UCSD-AML1 (cell line): ENCODE data around the gene RSPH3.
"Not testable (repeated sequence)": the region's sequence is repeated elsewhere in the genome, so short reads cannot be mapped to it uniquely, and the experiment has no call there.

Source experiments
- DNase-seq: peaks from one replicate; lab custom pipeline; 2025; ENCODE audit not compliant: unreplicated experiment; lab: John Stamatoyannopoulos, UW

The RSPH3 gene

GRCh38 chr6:159025224-159025623, 25.2 kb upstream of the RSPH3 start:
- not testable (repeated sequence) for DNase-seq

DNA sequence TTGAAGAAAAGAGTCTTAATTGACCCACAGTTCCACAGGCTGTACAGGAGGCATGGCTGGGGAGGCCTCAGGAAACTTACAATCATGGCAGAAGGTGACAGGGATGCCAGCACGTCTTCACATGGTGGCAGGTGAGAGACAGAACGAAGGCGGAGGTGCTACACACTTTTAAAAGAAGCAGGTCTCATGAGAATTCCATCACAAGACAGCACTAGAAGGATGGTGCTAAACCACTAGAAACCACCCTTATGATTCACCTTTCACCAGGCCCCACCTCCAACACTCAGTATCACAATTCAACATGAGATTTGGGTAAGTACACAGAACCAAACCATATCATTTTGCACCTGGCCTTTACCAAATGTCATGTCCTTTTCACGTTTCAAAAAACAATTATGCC, 23.9 kb upstream of the RSPH3 start:
- DNase-seq, result no peak

DNA sequence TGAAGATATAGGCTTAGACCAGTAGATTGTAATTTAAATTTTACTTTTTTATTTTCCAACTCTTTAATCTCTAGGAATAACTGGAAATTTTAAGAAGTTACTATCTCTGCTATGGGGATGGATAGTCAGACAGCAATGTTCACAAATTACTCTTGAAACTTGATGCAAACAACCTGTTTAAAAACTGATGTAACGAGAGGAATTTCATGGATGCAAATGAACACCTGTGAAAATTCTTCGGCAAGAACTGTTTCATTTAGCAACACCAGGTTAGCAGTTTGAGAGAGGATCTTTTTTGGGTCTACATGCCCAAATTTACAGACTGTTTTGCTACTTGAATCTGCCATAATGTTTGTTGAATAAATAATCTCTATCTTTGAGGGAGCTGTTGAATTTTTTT, 20.0 kb upstream of the RSPH3 start:
- DNase-seq, result no peak

DNA sequence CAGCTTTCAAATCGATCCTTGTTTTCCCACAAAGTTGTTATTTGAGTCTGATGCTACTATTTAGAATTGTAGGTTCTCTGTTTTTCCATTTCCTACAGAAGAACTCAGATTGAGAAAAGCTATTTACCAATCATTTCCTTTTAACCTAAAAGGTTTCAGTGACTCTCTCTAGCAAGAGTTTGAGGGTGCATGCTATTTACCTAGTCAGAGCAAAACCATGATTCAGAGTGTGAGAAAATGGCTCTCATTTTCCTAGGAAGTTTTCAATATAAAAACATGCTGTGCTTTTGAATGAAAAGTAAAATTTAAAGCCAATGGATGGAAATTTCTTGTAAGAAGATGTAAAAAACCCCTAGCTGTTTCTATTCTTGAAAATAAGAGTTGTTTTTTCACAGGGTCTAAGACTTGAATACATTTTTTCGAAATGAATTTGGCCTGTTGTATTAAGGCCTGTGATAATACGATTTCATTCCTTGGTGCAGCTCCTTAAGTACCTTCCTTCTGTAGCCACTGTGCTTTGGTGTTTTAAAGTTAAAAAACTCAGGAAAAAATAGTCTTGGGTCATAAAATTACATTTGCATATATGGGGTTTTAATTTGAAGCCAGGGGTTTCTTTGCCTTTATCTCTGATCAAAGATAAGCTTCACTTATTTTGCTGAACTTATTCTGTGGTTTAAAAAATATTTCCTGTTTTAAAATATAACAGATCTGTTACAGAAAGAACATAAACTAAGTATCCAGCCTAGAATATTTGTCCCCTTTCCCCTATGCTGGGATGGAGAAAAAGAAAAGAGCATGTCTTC, 18.0 kb upstream of the RSPH3 start:
- no peak for DNase-seq

- DNase-seq, result no peak
These were observed 14.4 kb upstream of the RSPH3 start for GRCh38 chr6:159014406-159014805.

GRCh38 chr6:159013229-159013628, 13.2 kb upstream of the RSPH3 start:
- DNase-seq, result no peak

DNA sequence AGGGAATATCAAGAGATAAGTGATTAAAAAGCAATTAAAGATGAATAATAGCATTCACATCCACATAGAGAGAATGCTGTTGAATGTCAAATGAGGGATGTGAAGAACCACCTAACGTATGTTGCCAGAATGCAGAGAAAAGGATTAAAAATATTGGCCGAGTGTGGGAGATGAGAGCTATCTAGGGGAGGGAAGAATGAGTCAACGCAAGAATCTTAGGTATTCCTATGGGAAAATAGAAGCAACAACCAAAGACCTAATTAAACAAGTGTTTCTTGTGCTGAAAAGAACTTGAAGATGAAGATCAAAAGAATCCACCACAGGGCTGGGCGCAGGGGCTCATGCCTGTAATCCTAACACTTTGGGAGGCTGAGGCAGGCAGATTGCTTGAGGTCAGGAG, 12.2 kb upstream of the RSPH3 start:
- no peak for DNase-seq

DNA sequence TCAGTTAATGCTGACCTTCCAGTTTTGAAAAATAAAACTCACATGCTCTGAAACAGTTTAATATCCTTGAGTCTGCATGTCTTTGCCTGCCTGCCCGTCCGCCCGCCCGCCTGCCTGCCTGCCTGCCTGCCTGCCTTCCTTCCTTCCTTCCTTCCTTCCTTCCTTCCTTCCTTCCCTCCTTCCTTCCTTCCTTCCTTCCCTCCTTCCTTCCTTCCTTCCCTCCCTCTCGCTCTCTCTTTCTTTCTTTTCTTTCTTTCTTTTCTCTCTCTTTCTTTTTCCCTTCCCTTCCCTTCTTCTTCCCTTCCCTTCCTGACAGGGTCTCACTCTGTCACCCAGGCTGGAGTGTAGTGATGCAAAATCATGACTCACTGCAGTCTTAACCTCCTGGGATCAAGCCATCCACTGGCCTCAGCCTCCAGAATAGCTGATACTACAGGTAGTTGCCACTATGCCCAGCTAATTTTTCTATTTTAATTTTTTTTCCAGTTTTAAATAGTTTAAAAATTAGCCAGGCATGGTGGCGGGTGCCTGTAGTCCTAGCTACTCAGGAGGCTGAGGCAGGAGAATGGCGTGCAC, 10.1 kb upstream of the RSPH3 start:
- not testable (repeated sequence) for DNase-seq

- no peak for DNase-seq
These were observed 8.8 kb upstream of the RSPH3 start for GRCh38 chr6:159008656-159009288.

GRCh38 chr6:159007510-159007909, 7.5 kb upstream of the RSPH3 start:
- no peak for DNase-seq

GRCh38 chr6:159005436-159005835, 5.4 kb upstream of the RSPH3 start:
- no peak for DNase-seq

DNA sequence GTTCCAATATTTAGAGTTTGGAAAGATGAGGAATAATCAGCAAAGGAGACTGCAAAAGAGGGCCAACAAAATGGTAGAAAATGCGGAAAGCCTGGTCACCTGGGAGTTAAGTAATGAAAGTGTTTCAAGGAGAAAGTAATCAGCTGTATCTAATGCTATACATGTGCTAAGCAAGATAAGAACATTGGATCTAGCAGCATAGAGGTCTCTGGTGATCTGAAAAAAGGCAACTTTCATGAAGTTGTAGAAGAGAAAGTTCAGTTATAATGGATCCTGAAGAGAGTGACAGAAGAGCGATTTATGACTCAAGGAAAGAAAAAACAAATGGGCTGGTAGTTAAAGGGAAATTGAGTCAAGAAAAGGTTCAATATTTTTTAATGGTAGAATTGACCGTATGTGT, 4.6 kb upstream of the RSPH3 start:
- DNase-seq, result no peak

- DNase-seq, result no peak
These were observed 2.6 kb upstream of the RSPH3 start for GRCh38 chr6:159002432-159003155.

DNA sequence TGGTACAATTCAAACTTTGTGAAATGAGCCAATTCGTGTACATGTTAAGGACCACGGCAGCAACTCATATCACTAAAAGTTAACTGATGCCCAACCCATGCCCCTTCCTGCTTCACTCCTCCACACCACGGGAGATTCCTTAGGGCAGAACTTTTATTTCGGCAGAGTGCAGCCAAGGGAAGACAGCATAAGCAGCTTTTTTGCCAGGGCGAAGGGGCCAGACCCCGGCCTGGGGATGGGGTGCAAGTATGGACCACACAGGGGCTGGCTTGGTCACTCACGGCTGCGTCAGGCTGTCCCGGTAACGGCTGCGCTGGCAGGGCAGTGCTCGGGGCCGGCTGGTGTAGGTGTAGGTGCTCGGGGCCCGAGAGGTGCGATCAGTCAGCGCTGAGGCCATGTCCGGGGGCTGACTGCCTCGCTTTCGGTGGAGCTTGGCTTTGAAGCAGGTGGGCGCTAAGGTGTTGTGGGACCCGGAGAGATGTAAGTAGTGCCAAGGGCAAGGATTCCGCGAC, 792 bp downstream of the RSPH3 start:
- DNase-seq, result no peak

- DNase-seq, result no peak
These were observed 3.1 kb downstream of the RSPH3 start for GRCh38 chr6:158996856-158997255.

DNA sequence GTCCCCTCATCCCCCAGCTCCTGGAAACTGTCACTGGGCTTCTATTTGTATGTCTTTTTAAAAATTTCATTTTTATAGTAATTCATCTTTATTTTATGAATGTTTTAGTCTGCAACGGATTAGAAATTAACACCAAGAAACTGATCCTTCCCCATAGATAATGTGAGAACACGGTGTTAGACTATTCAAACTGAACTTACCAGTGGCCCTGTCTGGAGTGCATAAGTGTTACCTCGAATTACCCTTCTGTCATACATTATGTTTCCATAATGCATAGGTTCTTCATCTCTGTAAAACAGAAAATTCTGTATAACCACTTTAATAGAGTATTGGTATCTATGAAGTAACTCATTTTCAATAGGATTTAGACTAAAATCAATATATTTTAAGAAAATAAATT, 6.4 kb downstream of the RSPH3 start:
- no peak for DNase-seq

DNA sequence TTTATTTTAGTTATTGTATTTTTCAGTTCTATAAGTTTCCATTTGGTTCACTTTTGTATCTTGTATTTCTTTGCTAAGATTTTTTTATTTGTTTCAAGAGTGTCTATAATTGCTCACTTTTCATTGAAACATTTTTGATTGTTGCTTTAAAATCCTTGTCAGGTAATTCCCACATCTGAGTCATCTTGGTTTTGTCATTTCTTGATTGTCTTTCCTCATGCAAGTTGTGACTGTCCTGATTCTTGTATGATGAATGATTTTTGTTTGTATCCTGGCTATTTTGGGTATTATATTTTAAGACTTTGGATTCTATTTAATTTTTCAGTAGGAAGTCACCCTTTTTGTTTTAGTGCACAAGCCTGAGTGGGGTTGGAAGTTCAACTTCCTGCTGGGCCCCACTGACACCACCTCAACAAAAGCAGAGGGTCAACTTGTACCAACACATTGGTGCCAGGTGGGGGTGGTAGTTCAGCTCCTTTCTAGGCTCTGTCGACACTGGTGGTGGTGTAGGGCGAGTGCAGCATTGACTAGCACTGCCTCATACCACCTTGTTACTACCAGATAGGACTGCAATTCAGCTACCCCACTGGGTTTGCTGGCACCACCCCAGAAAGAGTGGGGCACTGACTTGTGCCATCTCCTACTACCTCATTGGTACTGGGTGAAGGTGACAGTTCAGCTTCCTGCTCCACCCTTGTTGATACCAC, 8.8 kb downstream of the RSPH3 start:
- no peak for DNase-seq

DNA sequence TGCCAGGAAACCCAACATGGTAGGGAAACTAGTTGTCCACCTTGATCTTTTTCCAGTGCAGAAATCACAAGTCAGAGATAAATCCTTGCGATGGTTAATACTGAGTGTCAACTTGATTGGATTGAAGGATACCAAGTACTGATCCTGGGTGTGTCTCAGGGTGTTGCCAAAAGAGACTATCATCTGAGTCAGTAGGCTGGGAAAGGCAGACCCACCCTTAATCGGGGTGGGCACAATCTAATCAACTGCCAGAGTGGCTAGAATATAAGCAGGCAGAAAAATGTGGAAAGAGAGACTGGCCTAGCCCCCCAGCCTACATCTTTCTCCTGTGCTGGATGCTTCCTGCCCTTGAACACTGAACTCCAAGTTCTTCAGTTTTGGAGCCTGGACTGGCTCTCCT, 10.3 kb downstream of the RSPH3 start:
- DNase-seq, result not testable (repeated sequence)

GRCh38 chr6:158988477-158988876, 11.5 kb downstream of the RSPH3 start:
- DNase-seq, result no peak

GRCh38 chr6:158987657-158988056, 12.3 kb downstream of the RSPH3 start:
- no peak for DNase-seq

DNA sequence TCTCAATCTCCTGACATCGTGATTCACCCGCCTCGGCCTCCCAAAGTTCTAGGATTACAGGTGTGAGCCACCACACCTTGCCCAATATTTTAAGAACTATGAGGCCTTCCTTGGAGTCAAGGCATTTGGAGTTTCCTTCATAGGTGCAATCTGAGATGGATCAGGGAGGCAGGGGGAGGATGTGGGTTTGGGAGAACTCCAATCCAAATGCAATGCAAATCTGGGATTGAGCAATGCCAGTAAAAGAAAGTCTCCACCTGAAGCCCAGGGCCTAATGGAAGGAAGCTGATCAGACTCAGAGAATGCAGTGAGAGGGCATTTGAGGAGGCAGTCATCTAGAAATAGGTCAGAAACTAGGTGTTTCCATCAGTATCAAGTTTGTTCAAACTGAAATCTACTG, 21.2 kb downstream of the RSPH3 start:
- DNase-seq, result no peak
